ENCODE measurements around the gene DCAF15. TPM values are rescaled to one million over a fixed set of nuclear protein-coding genes. Genes with fewer than 3 reads are reported as not detected.
A peak's percentile ranks its signal among the peaks of the same experiment; 100 is the strongest.
"Not testable (repeated sequence)": the region's sequence is repeated elsewhere in the genome, so short reads cannot be mapped to it uniquely, and the experiment has no call there.

Gene DCAF15, protein sequence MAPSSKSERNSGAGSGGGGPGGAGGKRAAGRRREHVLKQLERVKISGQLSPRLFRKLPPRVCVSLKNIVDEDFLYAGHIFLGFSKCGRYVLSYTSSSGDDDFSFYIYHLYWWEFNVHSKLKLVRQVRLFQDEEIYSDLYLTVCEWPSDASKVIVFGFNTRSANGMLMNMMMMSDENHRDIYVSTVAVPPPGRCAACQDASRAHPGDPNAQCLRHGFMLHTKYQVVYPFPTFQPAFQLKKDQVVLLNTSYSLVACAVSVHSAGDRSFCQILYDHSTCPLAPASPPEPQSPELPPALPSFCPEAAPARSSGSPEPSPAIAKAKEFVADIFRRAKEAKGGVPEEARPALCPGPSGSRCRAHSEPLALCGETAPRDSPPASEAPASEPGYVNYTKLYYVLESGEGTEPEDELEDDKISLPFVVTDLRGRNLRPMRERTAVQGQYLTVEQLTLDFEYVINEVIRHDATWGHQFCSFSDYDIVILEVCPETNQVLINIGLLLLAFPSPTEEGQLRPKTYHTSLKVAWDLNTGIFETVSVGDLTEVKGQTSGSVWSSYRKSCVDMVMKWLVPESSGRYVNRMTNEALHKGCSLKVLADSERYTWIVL
- 29.4 and 40.5 TPM in 2 replicates for total RNA-seq (2014; rRNA removed; shearing (Covaris generic))

DNA sequence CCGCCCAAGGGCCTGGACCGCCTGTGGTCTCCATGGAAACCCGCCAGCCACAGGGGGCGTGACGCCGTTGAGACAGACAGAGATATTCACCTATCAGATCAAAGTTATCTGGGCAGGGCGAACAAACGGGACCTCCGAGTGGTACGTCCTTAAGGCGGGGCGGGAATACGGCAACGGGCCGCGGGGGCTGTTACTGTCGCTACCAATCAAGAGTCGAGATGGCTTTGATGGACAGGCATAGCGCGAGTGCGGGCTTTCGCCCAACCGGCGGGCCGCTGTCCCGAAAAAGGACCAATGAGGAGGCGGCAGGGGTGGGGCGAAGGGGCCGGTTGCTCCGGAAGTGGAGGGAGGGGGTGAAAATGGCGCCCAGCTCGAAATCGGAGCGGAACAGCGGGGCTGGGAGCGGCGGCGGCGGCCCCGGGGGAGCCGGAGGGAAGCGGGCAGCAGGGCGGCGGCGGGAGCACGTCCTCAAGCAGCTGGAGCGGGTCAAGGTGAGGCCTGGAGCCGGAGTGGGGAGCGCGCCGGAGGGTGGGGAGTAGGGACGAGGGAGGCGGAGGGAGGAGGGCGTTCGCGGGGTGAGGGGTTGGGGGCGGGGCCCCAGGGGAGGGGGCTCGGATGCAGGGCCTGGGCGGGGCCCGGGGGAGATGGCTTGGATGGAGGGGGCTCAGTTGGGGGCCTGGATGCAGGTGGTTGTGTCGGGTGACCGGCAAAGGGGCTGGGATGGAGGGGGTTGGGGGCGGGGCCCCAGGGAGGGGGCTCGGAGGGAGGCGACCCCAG lies at the start of gene DCAF15:
DCAF15 (plus strand) TSS at position 356 of the 777 bp plus-strand sequence; CDS start at position 360, 4 bp downstream.
- peak; percentile 100 for DNase-seq (ENCODE audit: low read depth)

DNA sequence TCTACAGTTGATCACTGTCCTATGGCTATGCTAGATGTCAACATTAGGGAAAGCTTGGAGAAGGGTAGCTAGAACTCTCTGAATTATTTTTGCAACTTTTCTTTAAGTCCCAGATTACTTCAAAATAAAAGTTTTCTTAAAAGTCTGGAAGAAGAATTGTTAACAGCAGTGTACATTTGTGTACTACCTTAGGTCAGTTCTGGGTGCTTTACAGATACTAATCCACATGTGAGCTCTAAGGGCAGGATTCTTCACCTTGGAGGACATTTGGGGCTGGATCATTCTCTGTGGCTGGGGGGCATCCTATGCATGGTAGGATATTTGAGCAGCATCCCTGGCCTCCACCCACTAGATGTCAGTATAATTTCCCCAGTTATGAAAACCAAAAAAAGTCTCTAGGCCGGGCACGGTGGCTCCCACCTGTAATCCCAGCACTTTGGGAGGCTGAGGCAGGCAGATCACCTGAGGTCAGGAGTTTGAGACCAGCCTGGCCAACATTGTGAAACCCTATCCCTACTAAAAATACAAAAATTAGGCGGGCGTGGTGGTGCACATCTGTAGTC lies 49.2 kb upstream of the DCAF15 start:
- DNase-seq (ENCODE audit: low read depth): no peak

DNA sequence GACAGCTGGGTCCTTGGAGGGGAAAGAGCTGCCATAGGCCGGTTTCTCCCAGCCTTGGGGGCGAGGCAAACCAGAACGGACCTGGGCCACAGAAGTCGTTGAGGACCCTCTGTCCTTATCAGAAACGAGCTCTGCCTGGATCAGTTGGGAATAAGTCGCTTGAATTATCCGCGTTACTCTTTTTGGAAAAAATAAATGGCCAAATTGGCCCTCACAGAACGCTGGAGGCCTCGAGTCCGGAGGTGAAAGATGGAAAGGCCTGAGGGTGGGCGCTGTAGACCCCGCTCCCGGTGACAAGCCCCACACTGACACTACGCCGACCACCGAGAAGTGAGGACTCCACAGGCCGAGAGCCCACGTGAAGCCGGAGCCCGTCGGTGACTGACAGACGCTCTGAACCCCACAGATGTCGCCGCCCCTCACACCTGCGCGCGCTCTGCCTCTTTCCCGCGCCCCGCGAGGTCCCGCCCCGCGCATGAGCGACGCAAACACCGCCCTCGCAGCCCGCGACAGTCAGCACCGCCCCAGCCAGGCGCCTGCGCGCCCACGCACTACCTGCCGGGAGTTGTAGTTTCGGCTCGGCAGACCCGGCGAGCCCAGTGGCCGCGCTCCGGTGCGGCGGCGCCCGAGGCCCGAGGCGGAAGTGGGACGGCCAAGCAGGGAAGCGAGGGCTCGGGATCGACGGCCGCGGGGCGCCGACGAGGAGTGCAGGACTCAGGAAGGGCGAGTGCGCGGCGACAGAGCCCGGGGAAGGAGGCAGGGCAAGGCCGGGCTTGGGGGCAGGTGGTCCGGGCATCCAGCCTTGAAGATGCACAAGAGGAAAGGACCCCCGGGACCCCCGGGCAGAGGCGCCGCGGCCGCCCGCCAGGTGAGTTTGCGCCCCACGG lies 46.4 kb upstream of the DCAF15 start, which contains the start of the genes BRME1 and CC2D1A:
BRME1 (minus strand) TSS at position 484 of the 887 bp plus-strand sequence. CDS start 1,225 bp downstream, outside the sequence.
CC2D1A (plus strand) TSS at position 568 of the 887 bp plus-strand sequence; CDS start at position 809, 241 bp downstream.
- DNase-seq (ENCODE audit: low read depth): peak; percentile 95

DNA sequence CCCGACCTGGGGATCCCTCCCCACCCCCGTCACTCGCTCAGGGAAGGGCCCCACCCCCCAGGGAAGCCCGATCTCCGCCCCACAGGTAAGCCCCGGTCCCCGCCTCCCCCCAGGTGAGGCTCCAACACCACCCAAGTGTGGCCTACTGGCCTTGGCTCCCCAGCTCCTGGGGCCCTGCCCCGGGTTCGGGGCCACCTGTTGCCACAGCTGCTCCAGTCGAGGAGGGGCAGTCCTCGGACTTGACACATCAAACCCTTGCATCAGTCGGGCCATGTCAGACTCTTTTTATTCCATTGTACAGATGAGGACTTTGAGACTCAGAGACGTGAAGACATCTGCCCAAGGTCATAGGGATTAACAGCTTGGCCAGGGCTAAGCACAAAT lies 45.8 kb upstream of the DCAF15 start:
- no peak for DNase-seq (ENCODE audit: low read depth)

DNA sequence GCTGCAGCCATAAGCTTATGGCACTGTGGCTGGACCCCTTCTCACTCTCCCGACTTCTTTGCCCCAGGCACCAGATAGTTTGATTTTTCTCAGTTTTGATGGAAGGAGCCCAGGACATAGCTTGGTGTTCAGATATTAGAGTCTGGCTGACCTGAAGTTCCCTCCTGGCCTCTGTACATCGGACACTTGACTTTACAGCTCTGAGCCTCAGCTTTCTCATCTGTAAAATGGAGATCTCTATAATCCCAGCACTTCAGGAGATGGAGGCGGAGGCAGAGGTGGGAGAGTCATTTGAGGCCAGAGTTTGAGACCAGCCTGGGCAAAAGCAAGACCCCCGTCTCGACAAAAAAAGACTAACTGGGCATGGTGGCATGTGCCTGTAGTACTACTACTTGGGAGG lies 45.4 kb upstream of the DCAF15 start:
- no peak for DNase-seq (ENCODE audit: low read depth)

DNA sequence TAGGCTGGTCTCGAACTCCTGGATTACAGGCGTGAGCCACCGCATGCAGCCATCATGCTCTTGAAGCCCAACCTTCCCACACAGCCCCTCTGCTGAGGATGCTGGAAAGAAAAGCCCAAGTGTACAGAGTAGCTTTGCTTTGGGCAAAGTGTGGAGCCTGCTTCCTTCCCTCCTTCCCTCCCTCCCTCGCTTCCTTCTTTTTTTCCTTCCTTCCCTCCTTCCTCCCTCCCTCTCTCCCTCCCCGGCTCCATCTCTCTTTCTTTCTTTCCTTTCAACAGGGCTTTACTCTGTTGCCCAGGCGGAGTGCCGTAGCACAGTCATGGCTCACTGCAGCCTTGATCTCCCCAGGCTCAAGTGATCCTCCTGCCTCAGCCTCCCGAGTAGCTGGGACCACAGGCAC lies 43.6 kb upstream of the DCAF15 start:
- no peak for DNase-seq (ENCODE audit: low read depth)

DNA sequence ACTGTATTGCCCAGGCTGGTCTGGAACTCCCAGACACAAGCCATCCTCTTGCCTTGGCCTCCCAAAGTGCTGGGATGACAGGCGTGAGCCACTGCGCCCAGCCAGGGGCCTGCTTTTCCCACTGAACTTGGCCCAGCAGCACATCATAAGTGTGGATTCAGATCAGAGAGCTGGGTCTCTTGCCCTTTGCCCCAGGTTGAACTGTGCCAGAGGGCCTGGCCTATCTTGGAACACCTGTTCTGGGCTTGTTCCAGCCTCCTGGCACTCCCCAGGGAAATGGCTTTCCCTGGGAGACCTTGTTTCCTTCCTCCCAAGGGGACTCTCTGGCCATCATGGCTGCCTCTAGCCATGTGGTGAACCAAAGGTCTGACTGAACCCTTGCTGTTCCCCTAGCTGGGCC lies 42.9 kb upstream of the DCAF15 start:
- no peak for DNase-seq (ENCODE audit: low read depth)

DNA sequence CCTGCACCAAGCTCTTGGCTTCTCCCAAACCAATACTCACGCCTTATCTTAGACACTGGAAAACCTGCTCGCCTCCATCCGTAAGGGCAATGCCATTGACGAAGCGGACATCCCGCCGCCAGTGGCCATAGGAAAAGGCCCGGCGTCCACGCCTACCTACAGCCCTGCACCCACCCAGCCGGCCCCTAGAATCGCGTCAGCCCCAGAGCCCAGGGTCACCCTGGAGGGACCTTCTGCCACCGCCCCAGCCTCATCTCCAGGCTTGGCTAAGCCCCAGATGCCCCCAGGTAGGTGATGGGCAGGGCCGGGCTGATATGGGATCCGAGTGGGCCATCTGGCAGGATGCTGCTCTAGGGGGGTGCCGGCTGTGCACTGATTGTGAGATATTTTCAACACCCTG lies 39.0 kb upstream of the DCAF15 start:
- DNase-seq (ENCODE audit: low read depth): no peak

DNA sequence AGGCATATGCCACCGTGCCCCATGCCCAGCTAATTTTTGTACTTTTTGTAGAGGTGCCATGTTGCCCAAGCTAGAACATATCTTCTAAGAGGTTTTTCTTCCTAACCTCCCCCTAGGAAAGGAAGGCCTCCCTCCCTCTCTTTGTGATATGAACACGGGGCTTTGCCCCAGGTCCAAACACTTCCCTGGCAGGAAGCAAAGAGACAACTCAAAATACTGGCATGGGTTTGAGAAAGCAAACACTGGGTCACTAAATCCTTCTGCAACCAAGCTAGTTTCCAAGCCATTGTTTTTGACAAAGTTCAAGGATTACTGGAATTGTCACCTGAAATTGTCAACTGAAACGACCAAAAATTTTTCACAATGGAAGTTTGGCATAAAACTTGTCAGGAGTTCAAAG lies 37.5 kb upstream of the DCAF15 start:
- DNase-seq (ENCODE audit: low read depth): no peak

DNA sequence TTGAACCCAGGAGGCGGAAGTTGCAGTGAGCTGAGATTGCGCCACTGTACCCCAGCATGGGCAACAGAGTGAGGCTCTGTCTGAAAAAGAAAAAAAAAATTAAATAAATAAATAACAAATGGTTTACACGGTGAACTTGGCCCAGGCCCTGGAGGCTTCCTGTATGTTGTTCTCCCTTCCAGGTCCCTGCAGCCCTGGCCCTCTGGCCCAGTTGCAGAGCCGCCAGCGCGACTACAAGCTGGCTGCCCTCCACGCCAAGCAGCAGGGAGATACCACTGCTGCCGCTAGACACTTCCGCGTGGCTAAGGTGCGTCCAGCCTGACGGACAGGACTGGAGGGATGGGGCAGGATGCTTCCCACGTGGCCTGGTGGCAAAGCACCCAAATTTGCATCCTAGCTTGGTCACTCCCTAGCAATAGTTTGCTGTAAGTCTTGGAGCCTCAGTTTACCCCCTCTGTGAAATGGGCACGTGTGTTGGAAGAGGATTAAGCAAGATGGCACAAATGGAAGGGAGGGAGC lies 34.4 kb upstream of the DCAF15 start:
- DNase-seq (ENCODE audit: low read depth): no peak

DNA sequence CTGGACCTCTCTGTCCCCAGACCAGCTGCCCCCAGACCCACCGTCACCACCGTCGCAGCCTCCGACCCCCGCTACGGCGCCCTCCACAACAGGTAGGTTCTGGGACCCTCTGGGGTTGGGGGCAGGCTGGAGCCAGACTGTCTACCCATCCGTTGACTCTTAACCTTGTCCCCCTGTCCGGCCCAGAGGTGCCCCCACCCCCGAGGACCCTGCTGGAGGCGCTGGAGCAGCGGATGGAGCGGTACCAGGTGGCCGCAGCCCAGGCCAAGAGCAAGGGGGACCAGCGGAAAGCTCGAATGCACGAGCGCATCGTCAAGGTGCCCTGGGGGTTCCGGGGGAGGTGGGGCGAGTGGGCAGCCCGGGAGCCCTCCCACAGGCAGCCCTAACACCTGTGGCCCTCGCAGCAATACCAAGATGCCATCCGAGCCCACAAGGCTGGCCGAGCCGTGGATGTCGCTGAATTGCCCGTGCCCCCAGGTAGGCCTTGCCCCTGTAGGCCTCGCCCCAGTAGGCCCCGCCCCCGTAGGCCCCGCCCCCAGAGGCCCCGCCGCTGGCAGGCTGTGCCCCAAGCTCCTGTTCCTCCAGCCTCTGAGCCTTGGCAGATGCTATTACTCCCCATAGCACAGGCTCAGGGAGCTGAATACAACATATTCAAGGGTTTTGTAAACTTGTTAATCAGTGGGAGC lies 33.4 kb upstream of the DCAF15 start:
- DNase-seq (ENCODE audit: low read depth): no peak

DNA sequence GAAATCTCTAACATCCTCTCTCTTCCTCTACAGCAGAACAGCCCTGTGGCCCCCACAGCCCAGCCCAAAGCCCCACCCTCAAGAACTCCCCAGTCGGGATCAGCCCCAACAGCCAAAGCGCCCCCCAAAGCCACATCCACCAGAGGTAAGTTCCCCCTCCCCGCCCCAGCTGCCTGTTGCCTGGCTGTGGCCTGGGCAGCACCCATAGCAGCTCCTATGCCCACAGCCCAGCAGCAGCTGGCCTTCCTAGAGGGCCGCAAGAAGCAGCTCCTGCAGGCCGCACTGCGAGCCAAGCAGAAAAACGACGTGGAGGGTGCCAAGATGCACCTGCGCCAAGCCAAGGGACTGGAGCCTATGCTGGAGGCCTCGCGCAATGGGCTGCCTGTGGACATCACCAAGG lies 31.8 kb upstream of the DCAF15 start:
- DNase-seq (ENCODE audit: low read depth): no peak

DNA sequence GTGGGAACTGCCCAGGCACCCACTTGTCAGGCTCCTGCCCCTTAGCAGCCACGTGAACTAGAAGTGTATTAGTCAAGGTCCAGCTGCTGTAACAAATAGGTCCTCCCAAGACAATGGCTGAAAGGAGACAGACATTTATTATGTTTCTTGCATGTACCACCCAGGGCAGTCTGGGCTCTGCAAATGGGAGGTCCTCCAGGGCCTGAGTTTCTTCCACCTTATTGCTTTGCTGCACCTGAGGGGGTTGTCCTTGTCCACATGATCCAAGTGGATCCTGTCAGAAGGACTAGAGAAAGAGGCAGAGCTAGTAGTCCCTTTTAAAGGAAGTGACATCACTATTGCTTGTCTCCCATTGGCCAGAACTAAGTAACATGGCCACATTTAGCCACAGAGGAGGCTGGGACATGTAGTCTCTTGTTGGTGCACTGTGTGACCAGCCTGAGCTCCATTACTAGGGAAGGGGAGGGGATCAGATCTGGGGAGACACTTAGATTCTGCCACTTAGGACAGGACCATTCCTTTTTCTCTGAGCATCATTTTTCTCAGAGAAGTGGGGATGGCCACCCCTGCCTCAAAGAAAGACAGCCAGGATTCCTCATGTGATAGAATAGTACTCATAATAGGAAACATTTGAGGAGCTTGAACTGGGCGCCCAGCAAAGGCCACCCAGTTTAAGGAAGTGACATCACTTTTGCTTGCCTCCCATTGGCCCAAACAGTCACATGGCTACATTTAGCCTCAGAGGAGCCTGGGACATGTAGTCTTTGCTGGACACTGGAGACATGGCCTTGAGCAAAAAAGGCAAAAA lies 31.2 kb upstream of the DCAF15 start:
- DNase-seq (ENCODE audit: low read depth): peak; percentile 63

DNA sequence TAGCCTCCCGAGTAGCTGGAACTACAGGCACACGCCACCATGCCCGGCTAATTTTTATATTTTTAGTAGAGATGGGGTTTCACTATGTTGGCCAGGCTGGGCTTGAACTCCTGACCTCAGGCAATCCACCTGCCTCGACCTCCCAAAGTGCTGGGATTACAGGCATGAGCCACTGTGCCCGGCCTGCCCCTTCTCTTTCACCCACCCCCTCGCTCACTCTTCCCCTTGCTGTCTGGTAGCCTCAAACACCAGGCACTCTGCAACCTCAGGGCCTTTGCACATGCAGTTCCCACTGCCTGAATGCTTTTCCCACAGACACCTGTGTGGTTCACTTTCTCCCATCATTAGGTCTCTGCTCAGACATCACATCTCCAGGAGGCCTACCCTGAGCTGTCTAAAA lies 30.2 kb upstream of the DCAF15 start:
- DNase-seq (ENCODE audit: low read depth): not testable (repeated sequence)

DNA sequence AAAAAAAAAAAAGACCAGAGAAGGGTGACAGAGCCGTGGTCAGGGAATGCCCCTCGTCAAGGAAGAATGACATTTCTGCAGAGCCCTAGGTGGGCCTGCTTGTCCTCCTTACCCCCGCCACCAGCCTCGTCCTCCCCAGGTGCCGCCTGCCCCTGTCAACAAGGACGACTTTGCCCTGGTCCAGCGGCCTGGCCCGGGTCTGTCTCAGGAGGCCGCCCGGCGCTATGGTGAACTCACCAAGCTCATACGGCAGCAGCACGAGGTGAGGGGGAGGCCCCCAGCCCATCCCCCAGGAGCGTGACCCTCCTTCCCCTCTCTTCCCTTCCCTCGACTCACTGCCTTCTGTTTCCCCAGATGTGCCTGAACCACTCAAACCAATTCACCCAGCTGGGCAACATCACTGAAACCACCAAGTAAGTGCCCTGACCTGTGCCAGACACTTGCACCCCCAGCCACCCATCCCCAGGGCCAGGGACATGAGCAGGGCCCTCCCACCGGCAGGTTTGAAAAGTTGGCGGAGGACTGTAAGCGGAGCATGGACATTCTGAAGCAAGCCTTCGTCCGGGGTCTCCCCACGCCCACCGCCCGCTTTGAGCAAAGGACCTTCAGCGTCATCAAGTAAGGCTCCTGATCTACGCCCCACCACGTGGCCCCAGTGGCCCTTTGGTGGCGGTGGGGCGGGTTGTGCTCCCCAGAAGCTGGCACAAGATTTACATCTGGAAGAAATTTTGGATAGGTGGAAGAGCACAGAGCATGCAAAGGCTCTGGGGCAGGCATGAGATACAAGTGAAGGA lies 28.9 kb upstream of the DCAF15 start:
- no peak for DNase-seq (ENCODE audit: low read depth)

DNA sequence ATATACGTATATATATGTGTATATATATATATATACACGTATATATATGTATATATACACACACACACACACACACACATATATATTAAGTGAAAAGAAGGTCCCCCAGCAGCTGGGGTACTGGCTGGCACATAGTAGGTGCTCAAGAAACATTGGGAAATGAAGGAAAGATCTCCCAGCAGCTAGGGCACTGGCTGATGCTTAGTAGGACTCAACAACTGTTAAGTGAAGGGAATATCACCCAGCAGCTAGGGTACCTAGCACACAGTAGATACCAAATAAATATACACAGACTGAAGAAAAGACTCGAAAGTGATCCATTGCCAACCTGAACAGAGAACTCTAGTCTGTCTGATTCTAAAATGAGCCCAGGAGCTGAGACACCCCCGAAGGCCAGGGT lies 26.3 kb upstream of the DCAF15 start:
- no peak for DNase-seq (ENCODE audit: low read depth)

DNA sequence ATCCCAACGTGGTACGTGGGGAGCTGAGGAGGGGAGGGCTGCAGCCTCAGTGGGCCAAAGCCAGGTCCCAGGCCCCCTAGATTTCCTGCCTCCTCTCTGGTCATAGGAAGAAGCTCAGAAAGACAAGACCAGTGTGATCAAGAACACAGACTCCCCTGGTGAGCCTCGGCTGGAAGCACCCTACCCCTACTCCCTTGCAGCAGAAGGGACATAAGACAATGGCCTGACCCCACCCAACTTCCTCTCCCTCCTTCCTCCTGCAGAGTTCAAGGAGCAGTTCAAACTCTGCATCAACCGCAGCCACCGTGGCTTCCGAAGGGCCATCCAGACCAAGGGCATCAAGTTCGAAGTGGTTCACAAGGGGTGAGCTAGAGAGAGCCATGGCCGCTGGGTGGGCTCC lies 25.6 kb upstream of the DCAF15 start:
- no peak for DNase-seq (ENCODE audit: low read depth)

DNA sequence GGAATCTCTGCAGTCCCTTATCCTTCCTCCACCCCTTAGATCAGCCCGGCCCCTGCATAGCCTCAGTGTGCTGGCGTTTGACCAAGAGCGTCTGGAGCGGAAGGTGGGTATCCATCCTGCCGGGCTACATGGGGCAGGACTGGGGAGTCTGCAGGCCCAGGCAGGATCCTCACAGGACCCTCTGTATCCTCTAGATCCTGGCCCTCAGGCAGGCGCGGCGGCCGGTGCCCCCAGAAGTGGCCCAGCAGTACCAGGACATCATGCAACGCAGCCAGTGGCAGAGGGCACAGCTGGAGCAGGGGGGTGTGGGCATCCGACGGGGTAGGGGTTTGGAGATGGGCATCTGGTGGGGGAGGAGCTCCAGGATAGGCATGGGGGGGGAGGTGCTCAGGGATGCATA lies 23.0 kb upstream of the DCAF15 start:
- DNase-seq (ENCODE audit: low read depth): no peak

DNA sequence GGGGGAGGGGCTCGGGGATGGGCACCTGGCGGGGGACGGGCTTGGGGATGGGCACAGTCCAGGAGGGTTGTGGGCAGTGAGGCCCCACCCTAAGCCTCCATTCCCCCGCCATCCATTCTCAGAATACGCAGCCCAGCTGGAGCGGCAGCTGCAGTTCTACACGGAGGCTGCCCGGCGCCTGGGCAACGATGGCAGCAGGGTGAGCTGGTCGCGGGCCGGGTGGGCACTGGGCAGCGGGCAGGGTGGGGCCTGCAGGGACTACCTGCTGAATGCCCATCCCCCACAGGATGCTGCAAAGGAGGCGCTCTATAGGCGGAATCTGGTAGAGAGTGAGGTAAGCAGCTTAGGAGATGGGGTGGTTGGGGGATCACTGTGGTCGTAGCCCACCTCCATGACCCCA lies 22.4 kb upstream of the DCAF15 start:
- no peak for DNase-seq (ENCODE audit: low read depth)

Data from Daoy (cell line).